HG02798 (cell line): ENCODE data around the gene AGK.

Experiments used
- ATAC-seq: cut with Tn5 transposase; IDR thresholded peaks from one replicate; pipeline ENCODE4 v1.9.1; 2021; ENCODE audit warnings: mild to moderate bottlenecking; ENCODE audit not compliant: unreplicated experiment, poor library complexity

Gene AGK

DNA sequence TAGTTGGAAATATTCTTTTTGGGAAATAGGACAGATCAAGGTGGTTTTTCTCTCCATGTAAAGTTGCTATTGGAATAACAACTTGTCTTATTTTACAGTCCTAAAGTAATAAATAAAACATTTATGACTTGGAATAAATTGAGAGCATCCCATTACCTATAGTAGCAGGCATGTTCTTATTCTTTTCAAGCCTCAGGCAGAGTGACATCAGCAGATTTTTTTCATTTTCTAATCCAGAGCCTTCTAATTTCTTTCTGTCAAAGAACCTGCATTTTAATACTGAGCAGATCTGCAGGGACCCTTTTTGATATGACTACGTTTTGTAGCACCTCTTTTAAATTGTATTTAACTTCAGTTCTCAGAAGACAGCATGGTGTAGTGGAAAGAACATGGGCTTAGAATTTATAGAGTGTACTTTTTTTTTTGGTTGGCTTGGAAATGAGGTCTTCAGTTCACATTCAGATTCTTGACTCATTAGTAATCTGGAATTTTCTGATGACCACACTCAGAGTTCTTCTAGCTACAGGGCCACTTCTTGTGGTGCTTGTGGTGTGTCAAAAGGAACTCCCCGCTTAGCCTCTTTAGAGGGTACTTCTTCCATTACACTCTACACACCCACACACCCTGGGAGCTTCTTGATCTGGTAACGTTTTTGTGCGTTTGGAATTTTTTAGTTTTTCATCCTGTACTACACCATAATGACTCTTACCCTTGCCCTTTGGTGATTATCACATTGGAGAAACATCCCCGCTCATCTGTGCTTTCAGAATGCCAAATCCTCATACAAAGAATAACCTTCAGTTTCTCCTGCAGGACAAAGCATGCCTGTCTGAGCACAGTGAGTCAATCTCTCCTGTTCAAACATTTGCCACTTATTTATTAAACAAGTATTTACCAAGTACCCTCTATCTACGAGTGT, 34.6 kb downstream of the AGK start:
- peak; percentile 95 for ATAC-seq

DNA sequence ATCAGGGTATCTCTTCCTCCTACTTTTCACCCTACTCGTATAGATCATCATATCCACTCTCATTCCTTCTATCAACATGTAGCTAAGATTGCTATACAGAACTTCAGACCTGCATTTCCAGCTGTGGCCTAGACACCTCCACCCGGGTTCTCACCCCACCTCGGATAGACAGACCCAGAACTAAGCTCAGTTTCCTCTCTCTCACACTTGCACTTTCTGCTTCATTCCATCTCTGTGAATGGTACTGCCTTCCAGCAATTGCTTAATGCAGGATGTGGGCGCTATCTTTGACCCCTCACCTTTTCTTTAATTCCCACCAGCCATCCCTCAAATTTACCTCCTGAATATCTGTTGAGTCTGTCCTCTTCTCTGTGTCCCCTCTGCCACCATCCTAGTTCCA, 35.7 kb downstream of the AGK start:
- no peak for ATAC-seq

- no peak for ATAC-seq
Observed at GRCh38 chr7:141587304-141587703, 36.1 kb downstream of the AGK start.

GRCh38 chr7:141588912-141589311, 37.7 kb downstream of the AGK start:
- ATAC-seq: no peak

GRCh38 chr7:141590071-141590470, 38.9 kb downstream of the AGK start:
- no peak for ATAC-seq

DNA sequence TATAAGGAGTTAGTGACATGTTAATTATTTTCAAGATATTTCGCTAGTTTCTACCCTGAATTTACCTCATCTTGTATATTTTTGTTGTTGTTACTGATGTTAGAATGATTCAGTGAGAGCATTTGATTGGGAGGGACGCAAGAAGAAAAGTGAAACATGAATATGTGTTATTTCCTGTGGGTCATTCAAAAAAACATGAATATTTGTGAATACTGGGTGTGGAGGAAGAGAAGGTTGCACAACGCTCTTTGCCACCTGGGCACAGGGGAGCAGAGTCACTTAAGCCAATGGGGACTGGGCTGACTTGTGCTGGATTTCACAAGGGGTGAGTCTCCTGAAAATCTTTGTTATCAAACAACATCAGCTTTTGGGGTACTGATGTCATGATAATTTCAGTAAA, 39.5 kb downstream of the AGK start:
- ATAC-seq: no peak

- ATAC-seq: no peak
Observed at GRCh38 chr7:141593134-141593533, 41.9 kb downstream of the AGK start.

DNA sequence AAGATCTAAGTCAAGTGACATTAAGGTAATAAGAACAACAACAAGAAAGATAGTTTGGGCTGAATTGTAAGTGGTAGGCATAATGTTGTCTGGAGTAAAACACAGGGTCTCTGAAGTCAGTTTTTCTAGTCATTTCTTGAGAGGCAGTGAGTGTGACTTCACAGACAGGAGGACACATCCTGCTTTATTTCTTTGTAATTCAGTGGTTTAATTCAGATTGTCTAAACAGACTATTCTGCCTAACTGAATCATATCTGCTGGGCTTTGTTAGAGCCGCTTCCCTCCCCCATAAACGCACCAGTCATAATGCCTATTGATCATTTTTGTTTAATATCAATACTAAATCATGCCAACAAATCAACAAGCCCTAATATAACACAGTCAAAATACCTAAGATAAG, 46.8 kb downstream of the AGK start:
- ATAC-seq: no peak

GRCh38 chr7:141598408-141598807, 47.2 kb downstream of the AGK start:
- ATAC-seq: no peak

DNA sequence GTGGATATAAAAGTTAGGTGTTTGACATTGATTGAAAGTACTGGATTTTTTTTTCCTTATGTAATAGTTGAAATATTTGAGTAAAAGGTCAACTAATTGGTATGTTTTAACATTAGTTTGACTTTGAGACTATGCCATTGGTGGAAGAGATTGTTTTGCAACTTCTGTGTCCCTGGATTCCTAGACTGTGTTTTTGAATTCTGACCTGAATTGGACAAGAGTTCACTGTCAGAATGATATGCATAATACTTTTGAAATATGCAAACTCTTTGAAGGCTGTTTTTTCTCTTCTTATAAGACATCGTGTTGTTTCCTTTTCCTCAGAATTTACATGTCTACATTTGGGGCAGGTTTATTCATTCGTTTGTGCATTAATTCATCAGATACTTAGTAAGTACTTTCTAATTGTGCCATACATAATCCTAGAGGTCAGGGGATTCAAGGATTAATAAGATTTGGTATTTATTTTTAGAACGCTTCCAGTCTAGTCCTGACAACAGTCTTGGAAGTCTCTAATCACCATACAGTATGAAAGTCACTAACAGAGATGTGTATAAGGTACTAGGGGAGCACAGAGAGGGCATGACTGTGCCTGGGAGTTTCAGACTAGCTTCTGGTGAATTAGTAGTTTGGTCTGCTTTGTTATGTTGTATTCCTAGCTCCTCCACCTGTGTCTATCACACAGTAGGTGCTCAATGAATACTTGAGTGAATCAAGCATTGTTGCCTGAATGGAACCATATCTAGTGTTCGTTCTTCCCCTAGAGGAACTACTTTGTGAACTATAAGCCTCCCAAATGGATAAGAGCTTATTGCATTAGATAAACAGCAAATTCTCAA, 49.2 kb downstream of the AGK start:
- ATAC-seq: no peak

DNA sequence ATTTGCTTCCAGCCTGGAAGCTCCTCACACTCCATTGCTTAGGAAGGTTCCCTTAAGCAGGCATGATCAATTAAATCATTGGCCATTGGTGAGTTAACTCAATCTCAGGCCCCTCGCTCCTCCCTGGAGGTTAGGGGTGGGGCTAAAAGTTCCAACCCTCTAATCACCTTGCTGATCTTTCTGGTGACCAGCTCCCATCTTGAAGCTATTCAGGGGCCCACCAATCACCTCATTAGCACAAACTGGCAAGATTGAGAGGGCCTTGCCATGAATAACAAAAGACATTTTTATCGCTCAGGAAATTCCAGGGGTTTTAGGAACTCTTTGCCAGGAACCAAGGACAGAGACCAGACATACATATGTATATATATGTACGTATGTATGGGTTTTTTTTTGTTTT, 58.4 kb downstream of the AGK start:
- ATAC-seq: no peak

DNA sequence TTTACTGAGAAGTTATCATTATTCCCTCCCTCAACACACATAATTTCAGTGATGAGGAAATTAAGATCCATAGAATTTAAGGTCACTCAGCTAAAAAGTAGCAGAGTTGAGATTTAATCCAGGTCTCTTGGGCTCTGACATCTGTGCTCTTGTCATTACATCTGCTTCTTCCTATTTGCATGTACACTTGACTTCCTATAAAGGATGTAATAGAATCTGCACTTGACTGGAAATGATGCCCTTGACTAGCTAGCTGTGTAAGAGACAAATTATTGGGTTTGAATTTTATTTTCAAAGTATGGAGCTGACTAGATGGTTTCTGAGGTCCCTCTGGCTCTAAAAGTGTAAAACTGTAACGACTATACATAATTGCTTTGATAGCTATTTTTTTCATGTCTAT, 59.5 kb downstream of the AGK start:
- ATAC-seq: no peak

- no peak for ATAC-seq
Observed at GRCh38 chr7:141612861-141613260, 61.7 kb downstream of the AGK start.

DNA sequence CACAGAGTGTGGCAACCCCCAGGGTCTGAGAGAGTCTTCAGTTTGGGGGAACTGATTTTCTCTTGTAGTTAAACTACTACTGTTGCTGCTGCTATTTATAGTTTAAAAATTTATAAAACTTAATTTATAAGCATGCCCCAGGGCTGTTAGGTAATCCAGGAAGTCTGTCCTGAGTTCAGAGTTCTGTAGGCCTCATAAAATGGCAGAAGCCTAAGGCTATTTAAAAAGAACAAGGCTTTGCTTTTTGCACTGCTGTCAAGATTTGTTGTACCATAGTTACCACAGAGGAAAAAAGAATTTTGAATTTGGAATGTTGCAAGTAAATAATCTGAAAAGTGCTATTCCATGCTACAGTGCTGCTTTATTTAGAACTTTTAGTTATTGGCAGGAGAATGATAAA, 66.1 kb downstream of the AGK start:
- ATAC-seq: no peak

GRCh38 chr7:141619745-141620144, 68.5 kb downstream of the AGK start:
- ATAC-seq: no peak

- ATAC-seq: no peak
Observed at GRCh38 chr7:141624763-141625162, 73.6 kb downstream of the AGK start.

GRCh38 chr7:141630621-141631020, 79.4 kb downstream of the AGK start:
- ATAC-seq: no peak

GRCh38 chr7:141631525-141631924, 80.3 kb downstream of the AGK start:
- ATAC-seq: no peak

GRCh38 chr7:141634065-141634464, 82.9 kb downstream of the AGK start:
- no peak for ATAC-seq

GRCh38 chr7:141636053-141636452, 84.8 kb downstream of the AGK start:
- ATAC-seq: no peak

DNA sequence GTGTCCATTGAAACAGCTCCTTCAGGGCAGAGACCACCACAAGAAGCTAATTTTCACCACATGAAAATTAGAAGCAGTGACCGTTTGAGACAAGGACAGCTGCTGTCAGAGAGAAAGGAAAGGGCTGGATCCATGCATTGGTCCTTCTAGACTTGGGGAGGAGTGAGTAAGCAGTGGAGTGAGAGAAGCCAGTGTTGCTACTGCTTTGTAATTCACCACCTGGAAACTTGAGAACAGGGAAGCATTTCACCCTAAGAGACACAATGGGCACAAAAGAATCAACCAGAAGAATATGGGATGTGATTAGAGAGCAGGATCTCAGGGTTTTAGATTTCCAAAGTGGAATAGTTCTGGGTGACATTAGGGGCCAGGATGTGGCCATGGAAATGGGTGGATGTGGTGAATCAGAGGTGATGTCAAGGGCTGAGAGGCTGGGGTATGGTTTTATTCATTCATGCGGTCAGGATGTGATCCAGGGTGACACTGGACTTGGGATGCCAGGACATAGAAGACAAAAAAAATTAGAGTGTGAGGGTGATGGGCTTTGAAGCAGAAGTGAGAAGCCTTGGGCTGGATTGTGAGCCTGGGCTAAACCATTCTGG, 89.1 kb downstream of the AGK start:
- no peak for ATAC-seq
